Measurements from ENCODE around the gene PRDM1. TPM values are rescaled to one million over a fixed set of nuclear protein-coding genes. Genes with fewer than 3 reads are reported as not detected.

The PRDM1 gene
- total RNA-seq, 1 donor from 2014 or later, result 0.85 TPM

DNA sequence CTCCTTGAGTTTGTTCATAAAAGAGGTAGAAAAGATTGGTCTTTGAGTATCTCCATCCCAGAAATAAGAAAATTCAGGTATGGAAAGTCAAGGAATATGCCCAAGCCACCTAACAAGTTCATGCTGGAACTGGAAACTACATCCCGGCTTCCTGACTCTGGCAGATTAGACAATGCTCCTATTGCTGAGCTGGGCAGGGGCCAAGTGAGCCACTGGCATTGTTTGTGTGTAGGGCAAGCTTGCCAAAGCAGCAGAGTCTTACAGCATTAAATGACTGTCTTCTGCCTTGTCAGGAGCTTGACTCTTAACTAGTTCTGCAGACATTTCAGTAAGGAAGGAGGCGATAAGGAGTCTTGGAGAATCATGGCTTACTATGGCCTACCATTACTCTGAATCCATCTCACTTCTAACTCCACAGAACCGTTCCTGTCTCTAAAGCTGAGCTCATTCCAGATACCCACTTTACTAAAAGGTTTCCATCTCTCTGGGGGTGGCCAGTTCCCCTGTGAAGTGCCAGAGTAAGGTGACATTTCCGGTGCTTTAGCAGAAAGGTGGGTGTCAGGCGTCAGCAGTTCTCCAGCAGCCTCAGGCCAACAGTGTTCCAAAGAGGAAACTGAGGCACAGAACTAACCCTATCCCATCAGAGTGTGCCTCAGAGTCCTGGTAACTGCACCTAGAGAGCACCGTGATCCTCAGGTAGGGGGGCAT lies 30.1 kb downstream of the PRDM1 start:
- peak; percentile 33 for DNase-seq
- TF ChIP-seq, protein P1, sequence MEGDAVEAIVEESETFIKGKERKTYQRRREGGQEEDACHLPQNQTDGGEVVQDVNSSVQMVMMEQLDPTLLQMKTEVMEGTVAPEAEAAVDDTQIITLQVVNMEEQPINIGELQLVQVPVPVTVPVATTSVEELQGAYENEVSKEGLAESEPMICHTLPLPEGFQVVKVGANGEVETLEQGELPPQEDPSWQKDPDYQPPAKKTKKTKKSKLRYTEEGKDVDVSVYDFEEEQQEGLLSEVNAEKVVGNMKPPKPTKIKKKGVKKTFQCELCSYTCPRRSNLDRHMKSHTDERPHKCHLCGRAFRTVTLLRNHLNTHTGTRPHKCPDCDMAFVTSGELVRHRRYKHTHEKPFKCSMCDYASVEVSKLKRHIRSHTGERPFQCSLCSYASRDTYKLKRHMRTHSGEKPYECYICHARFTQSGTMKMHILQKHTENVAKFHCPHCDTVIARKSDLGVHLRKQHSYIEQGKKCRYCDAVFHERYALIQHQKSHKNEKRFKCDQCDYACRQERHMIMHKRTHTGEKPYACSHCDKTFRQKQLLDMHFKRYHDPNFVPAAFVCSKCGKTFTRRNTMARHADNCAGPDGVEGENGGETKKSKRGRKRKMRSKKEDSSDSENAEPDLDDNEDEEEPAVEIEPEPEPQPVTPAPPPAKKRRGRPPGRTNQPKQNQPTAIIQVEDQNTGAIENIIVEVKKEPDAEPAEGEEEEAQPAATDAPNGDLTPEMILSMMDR (IDR thresholded peaks at IDR 0.05; ENCODE audit: borderline replicate concordance), result no peak
- Histone ChIP-seq H3K27ac (replicated peaks) (no peak overlapping the region), H3K4me3 (no peak overlapping the region), H3K36me3 (no peaks in the 10 kb centered on the region), H3K4me1 (peaks cover 8% of the 10 kb centered on the region), H3K9me3 (replicated peaks) (no peaks in the 10 kb centered on the region), H3K27me3 (ENCODE audit: low read depth) (peaks cover 15% of the 10 kb centered on the region)
- intact Hi-C loops (cut with micrococcal nuclease), result no loop called here

DNA sequence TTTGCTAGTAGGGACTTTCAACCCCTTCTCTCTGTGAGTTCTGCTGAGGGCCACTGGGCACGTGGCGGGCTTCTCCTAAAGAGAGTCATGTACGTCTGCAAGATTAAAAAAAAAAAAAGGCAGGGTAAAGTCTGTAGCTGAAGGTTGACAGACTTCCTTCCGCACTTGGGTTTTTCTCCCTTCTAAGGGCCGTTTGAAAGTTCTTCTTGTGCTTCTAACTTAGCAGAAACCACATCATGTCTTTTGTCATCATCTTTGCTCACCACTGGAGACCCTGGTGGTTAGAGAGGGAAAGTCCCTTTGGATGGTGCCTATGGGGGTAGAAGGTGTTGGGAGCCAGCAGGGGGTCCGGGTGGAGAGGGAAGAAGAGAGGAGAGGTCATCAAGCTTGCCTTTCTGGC lies 31.4 kb downstream of the PRDM1 start:
- TF ChIP-seq, protein P1 (IDR thresholded peaks at IDR 0.05; ENCODE audit: borderline replicate concordance), result no peak
- DNase-seq, result no peak
- intact Hi-C loops (cut with micrococcal nuclease), result no loop called here
- Histone ChIP-seq H3K27ac (replicated peaks) (no peak overlapping the region), H3K36me3 (no peaks in the 10 kb centered on the region), H3K4me1 (peaks cover 8% of the 10 kb centered on the region), H3K27me3 (ENCODE audit: low read depth) (peaks cover 15% of the 10 kb centered on the region), H3K4me3 (no peak overlapping the region), H3K9me3 (replicated peaks) (no peaks in the 10 kb centered on the region)

GRCh38 chr6:106118835-106119431 lies 32.8 kb downstream of the PRDM1 start:
- H3K4me1 ChIP-seq, result no peaks in the 10 kb centered on the region
- intact Hi-C loops (cut with micrococcal nuclease), result no loop called here
- DNase-seq, result no peak

GRCh38 chr6:106119546-106119945 lies 33.4 kb downstream of the PRDM1 start:
- TF ChIP-seq, protein P1 (IDR thresholded peaks at IDR 0.05; ENCODE audit: borderline replicate concordance), result no peak
- no peaks in the 10 kb centered on the region for H3K9me3 ChIP-seq (replicated peaks)
- H3K4me3 ChIP-seq, result no peak overlapping the region
- H3K27me3 ChIP-seq (ENCODE audit: low read depth), result peaks cover 10% of the 10 kb centered on the region
- H3K27ac ChIP-seq (replicated peaks), result no peak overlapping the region
- no peaks in the 10 kb centered on the region for H3K36me3 ChIP-seq
- intact Hi-C loops (cut with micrococcal nuclease), result no loop called here
- no peak for DNase-seq
- no peaks in the 10 kb centered on the region for H3K4me1 ChIP-seq

More at GRCh38 chr6:106118835-106119431, 32.8 kb downstream of the PRDM1 start:
- no peaks in the 10 kb centered on the region for H3K9me3 ChIP-seq (replicated peaks)
- TF ChIP-seq, protein P1 (IDR thresholded peaks at IDR 0.05; ENCODE audit: borderline replicate concordance), result no peak
- no peak overlapping the region for H3K27ac ChIP-seq (replicated peaks)
- peaks cover 7% of the 10 kb centered on the region for H3K27me3 ChIP-seq (ENCODE audit: low read depth)
- no peaks in the 10 kb centered on the region for H3K36me3 ChIP-seq
- H3K4me3 ChIP-seq, result no peak overlapping the region

DNA sequence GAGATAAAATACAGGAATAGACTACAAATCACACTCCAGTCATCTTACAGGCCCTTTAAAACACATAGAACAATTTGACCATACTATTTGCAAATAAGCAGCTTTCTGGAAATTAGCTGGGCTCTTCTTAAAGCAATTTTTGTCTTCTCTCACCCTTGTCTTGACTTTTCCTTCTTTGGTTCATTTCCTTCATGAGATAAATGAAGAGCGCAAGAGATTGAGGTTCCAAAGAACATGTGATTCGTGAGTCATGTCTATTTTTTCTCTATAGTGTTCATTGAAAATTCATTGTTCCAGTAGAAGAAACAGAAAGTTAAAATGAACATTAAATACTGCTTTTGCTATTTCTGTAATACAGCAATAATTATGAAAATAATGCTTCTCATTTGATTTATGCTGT lies 33.9 kb downstream of the PRDM1 start:
- H3K27ac ChIP-seq (replicated peaks), result no peak overlapping the region
- TF ChIP-seq, protein P1 (IDR thresholded peaks at IDR 0.05; ENCODE audit: borderline replicate concordance), result no peak
- no peak for DNase-seq
- intact Hi-C loops (cut with micrococcal nuclease), result no loop called here
- peaks cover 10% of the 10 kb centered on the region for H3K27me3 ChIP-seq (ENCODE audit: low read depth)
- no peaks in the 10 kb centered on the region for H3K36me3 ChIP-seq
- H3K4me1 ChIP-seq, result no peaks in the 10 kb centered on the region
- H3K9me3 ChIP-seq (replicated peaks), result no peaks in the 10 kb centered on the region
- H3K4me3 ChIP-seq, result no peak overlapping the region
